ENCODE measurements around the gene C1orf105. TPM values are rescaled to one million over a fixed set of nuclear protein-coding genes. Genes with fewer than 3 reads are reported as not detected.

C1orf105 gene
- total and polyA plus RNA-seq, 2 of the 8 experiments (the other 6 are each of a cell fraction or from before 2014, with no cell fraction given), result not detected

DNA sequence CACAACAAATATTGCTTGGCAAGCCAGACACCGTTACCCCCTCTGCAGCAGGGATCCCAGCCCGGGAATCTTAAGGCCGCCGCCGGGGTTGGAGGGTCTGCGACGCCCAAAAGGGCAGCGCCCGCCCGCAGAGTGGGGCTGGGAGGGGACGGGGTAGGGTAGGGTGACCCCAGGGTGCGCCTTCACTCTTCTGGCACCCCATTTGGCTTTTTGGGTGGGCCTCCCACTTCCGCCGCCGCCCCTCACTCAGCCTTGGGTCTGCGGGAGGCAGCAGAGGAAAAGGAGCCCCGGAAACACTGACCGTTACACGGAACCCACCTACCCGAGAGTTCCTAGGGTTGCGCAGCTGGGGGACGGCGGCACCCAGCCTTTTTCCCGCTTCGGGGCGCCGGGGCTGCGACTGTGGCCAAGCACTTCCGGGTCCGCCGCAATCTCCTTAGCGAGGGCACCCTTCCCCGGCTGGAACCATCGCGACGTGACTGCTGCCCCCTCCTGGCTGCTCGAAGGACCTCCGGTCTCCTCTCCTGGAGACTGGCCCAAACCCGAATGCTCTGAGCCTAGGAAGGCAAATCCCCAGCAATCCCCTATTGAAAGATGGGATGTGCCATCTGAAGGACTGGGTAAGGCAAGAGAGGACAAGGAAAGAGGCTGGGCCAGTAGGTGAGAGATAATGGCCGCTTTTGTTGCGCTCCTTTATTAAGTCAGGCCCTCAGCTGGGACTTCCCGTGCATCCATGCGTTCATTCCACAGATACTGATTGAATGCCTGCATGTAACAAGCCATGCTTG, 23.4 kb downstream of the C1orf105 start, which contains the start of gene PIGC (continued):
- TF ChIP-seq BACH1 (IDR thresholded peaks at IDR 0.05; ENCODE audit: low read length), result no peak
- no peak for TF ChIP-seq SIRT6 (IDR thresholded peaks at IDR 0.05; ENCODE audit: low read length)
- TF ChIP-seq, protein P1, sequence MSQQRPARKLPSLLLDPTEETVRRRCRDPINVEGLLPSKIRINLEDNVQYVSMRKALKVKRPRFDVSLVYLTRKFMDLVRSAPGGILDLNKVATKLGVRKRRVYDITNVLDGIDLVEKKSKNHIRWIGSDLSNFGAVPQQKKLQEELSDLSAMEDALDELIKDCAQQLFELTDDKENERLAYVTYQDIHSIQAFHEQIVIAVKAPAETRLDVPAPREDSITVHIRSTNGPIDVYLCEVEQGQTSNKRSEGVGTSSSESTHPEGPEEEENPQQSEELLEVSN (IDR thresholded peaks at IDR 0.05), result 0 out of 2 replicates have a peak, but pooled peaks have one; percentile 11
- no peak for TF ChIP-seq SIX5 (IDR thresholded peaks at IDR 0.05; ENCODE audit: low read depth, low read length)
- TF ChIP-seq CHD2 (IDR thresholded peaks at IDR 0.05; ENCODE audit: low read length), result no peak
- peak; percentile 91 for TF ChIP-seq KDM4A (IDR thresholded peaks at IDR 0.05; ENCODE audit: low read depth, low read length, severe bottlenecking)
- TF ChIP-seq, protein P2, sequence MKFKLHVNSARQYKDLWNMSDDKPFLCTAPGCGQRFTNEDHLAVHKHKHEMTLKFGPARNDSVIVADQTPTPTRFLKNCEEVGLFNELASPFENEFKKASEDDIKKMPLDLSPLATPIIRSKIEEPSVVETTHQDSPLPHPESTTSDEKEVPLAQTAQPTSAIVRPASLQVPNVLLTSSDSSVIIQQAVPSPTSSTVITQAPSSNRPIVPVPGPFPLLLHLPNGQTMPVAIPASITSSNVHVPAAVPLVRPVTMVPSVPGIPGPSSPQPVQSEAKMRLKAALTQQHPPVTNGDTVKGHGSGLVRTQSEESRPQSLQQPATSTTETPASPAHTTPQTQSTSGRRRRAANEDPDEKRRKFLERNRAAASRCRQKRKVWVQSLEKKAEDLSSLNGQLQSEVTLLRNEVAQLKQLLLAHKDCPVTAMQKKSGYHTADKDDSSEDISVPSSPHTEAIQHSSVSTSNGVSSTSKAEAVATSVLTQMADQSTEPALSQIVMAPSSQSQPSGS (IDR thresholded peaks at IDR 0.05; ENCODE audit: low read length), result no peak
- peak; percentile 87; the same call in 1 of the 2 replicates for TF ChIP-seq YY1 (IDR thresholded peaks at IDR 0.05; ENCODE audit: low read depth, low read length)
- TF ChIP-seq, protein P3, sequence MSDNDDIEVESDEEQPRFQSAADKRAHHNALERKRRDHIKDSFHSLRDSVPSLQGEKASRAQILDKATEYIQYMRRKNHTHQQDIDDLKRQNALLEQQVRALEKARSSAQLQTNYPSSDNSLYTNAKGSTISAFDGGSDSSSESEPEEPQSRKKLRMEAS (IDR thresholded peaks at IDR 0.05), result peak; percentile 33
- TF ChIP-seq, protein P4, sequence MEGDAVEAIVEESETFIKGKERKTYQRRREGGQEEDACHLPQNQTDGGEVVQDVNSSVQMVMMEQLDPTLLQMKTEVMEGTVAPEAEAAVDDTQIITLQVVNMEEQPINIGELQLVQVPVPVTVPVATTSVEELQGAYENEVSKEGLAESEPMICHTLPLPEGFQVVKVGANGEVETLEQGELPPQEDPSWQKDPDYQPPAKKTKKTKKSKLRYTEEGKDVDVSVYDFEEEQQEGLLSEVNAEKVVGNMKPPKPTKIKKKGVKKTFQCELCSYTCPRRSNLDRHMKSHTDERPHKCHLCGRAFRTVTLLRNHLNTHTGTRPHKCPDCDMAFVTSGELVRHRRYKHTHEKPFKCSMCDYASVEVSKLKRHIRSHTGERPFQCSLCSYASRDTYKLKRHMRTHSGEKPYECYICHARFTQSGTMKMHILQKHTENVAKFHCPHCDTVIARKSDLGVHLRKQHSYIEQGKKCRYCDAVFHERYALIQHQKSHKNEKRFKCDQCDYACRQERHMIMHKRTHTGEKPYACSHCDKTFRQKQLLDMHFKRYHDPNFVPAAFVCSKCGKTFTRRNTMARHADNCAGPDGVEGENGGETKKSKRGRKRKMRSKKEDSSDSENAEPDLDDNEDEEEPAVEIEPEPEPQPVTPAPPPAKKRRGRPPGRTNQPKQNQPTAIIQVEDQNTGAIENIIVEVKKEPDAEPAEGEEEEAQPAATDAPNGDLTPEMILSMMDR (IDR thresholded peaks at IDR 0.05; ENCODE audit: control extremely low read depth in 1 of 3, insufficient read depth in 1 of 3, low read depth in 1 of 3, low read length in 3 of 3), result peak; percentile 91 to 97 (median 93)
- TF ChIP-seq RBBP5 (IDR thresholded peaks at IDR 0.05; ENCODE audit: borderline replicate concordance, low read depth, low read length), result peak; percentile 88
- no peak for TF ChIP-seq GTF2F1 (IDR thresholded peaks at IDR 0.05; ENCODE audit: borderline replicate concordance, low read depth, low read length)
- TF ChIP-seq TEAD4 (IDR thresholded peaks at IDR 0.05; ENCODE audit: low read depth, low read length), result no peak
- TF ChIP-seq EZH2 (IDR thresholded peaks at IDR 0.05; ENCODE audit: low read depth, low read length, severe bottlenecking), result no peak
- TF ChIP-seq RFX5 (IDR thresholded peaks at IDR 0.05; ENCODE audit: borderline replicate concordance, low read depth, low read length), result no peak
- TF ChIP-seq CBX5 (IDR thresholded peaks at IDR 0.05; ENCODE audit: low read depth, low read length), result no peak
- TF ChIP-seq KDM1A (IDR thresholded peaks at IDR 0.05; ENCODE audit: borderline replicate concordance, low read length), result no peak
- no peak for TF ChIP-seq BRCA1 (IDR thresholded peaks at IDR 0.05; ENCODE audit: low read depth, low read length)
- TF ChIP-seq CTBP2 (IDR thresholded peaks at IDR 0.05; ENCODE audit: borderline replicate concordance, insufficient read depth, insufficient read length, low read length), result no peak
